SK-N-SH treated with all-trans-retinoic acid at 6 μM for 48 hours (cell line): ENCODE measurements around the gene ACOXL.

Source experiments
- ATAC-seq: fragments of 200-7000 bp; cut with Tn5 transposase; 3 replicates; pipeline ENCODE4 v1.9.1; 2020; ENCODE audit warnings: mild to moderate bottlenecking, moderate library complexity
- ARNTL ChIP-seq: fragments of 450-650 bp; formaldehyde crosslinking; IDR thresholded peaks from 2 replicates; pipeline ENCODE4 v1.5.0; 2020; ENCODE audit warnings: low read depth, mild to moderate bottlenecking, moderate library complexity, borderline replicate concordance
- BACH2 ChIP-seq: fragments of 250-450 bp; sonication (Bioruptor Pico); IDR thresholded peaks from 2 replicates; pipeline ENCODE4 v1.9.0; 2021; ENCODE audit warnings: mild to moderate bottlenecking, borderline replicate concordance
- CSDC2 ChIP-seq: fragments of 250-450 bp; sonication (Bioruptor Pico); IDR thresholded peaks from 2 replicates; pipeline ENCODE4 v1.5.0; 2020; ENCODE audit warnings: mild to moderate bottlenecking, moderate library complexity
- ESRRG ChIP-seq: fragments of 250-450 bp; sonication (Bioruptor Pico); IDR thresholded peaks from 2 replicates; pipeline ENCODE4 v1.6.1; 2021; ENCODE audit warnings: mild to moderate bottlenecking
- GLIS3 ChIP-seq: fragments of 250-450 bp; sonication (Bioruptor Pico); IDR thresholded peaks from 2 replicates; pipeline ENCODE4 v1.5.0; 2020; ENCODE audit warnings: mild to moderate bottlenecking, moderate library complexity
- ISL1 ChIP-seq: fragments of 250-450 bp; sonication (Bioruptor Pico); IDR thresholded peaks from 2 replicates; pipeline ENCODE4 v2.1.2; 2022; ENCODE audit warnings: mild to moderate bottlenecking, moderate library complexity
- OSR1 ChIP-seq: fragments of 250-450 bp; sonication (Bioruptor Pico); IDR thresholded peaks from 2 replicates; pipeline ENCODE4 v1.8.0; 2022; ENCODE audit warnings: moderate library complexity, mild to moderate bottlenecking, inconsistent platforms
- PPARA ChIP-seq: fragments of 250-450 bp; sonication (Bioruptor Pico); IDR thresholded peaks from 2 replicates; pipeline ENCODE4 v1.5.0; 2020; ENCODE audit warnings: mild to moderate bottlenecking, borderline replicate concordance
- RARB ChIP-seq: fragments of 250-450 bp; sonication (Bioruptor Pico); IDR thresholded peaks from 2 replicates; pipeline ENCODE4 v1.8.0; 2021; ENCODE audit warnings: mild to moderate bottlenecking, moderate library complexity
- SNAI2 ChIP-seq: fragments of 250-450 bp; sonication (Bioruptor Pico); IDR thresholded peaks from 2 replicates; pipeline ENCODE4 v1.5.0; 2020; ENCODE audit warnings: mild to moderate bottlenecking, moderate library complexity
- TCF4 ChIP-seq: fragments of 250-450 bp; sonication (Bioruptor Pico); IDR thresholded peaks from 2 replicates; pipeline ENCODE4 v1.8.0; 2021; ENCODE audit warnings: mild to moderate bottlenecking, moderate library complexity, borderline replicate concordance
- TOX ChIP-seq: fragments of 250-450 bp; sonication (Bioruptor Pico); IDR thresholded peaks from 2 replicates; pipeline ENCODE4 v1.8.0; 2021; ENCODE audit warnings: mild to moderate bottlenecking, moderate library complexity, borderline replicate concordance
- ZC3H10 ChIP-seq: fragments of 250-450 bp; sonication (Bioruptor Pico); IDR thresholded peaks from 2 replicates; pipeline ENCODE4 v1.5.1; 2021; ENCODE audit warnings: mild to moderate bottlenecking, moderate library complexity
- ZFP3 ChIP-seq: fragments of 250-450 bp; sonication (Bioruptor Pico); IDR thresholded peaks from 2 replicates; pipeline ENCODE4 v1.5.0; 2020; ENCODE audit warnings: mild to moderate bottlenecking, moderate library complexity
- ZNF565 ChIP-seq: fragments of 450-650 bp; formaldehyde crosslinking; conservative IDR thresholded peaks from 2 replicates; pipeline ENCODE4 v1.5.0; 2020; ENCODE audit warnings: low read depth, mild to moderate bottlenecking, moderate library complexity
- ZNF8 ChIP-seq: fragments of 450-650 bp; formaldehyde crosslinking; IDR thresholded peaks from 2 replicates; pipeline ENCODE4 v1.5.0; 2020; ENCODE audit warnings: mild to moderate bottlenecking, moderate library complexity
- TF ChIP-seq, protein P1 (sequence below): fragments of 250-450 bp; sonication (Bioruptor Pico); IDR thresholded peaks from 2 replicates; pipeline ENCODE4 v1.5.1; 2021; ENCODE audit warnings: mild to moderate bottlenecking, moderate library complexity
- TF ChIP-seq, protein P2 (sequence below): fragments of 250-450 bp; sonication (Bioruptor Pico); IDR thresholded peaks from 2 replicates; pipeline ENCODE4 v1.5.0; 2020; ENCODE audit warnings: mild to moderate bottlenecking, moderate library complexity
- TF ChIP-seq, protein P3 (sequence below): fragments of 250-450 bp; sonication (Bioruptor Pico); IDR thresholded peaks from 2 replicates; pipeline ENCODE4 v1.8.0; 2021; ENCODE audit warnings: low read depth, mild to moderate bottlenecking, moderate library complexity, borderline replicate concordance
- TF ChIP-seq, protein P4 (sequence below): fragments of 250-450 bp; sonication (Bioruptor Pico); IDR thresholded peaks from 2 replicates; pipeline ENCODE4 v1.8.0; 2020; ENCODE audit warnings: mild to moderate bottlenecking, moderate library complexity, borderline replicate concordance

Gene ACOXL

DNA sequence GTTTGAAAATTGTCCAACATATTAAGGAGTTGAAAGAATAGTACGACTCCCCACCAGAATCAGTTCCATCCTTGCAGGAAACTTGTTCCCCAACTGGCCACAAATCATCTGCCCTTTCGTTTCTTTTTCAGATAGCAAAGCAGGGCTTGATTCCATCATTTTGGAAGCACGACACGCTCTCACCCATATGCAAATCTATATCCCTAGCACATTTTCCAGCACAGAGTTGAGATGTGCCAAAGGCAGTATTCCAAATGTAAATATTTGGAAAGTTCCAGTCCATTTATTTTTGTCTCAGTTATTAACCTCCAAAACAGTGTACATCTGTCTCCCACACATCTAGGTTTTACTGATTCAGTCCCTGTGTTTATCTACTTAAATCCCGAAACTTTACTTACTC, 259.5 kb downstream of the ACOXL start:
- TF ChIP-seq ISL1 (CRISPR knock-in tag) = no peak
- TF ChIP-seq ZC3H10 (CRISPR knock-in tag) = no peak
- TF ChIP-seq, protein P1, sequence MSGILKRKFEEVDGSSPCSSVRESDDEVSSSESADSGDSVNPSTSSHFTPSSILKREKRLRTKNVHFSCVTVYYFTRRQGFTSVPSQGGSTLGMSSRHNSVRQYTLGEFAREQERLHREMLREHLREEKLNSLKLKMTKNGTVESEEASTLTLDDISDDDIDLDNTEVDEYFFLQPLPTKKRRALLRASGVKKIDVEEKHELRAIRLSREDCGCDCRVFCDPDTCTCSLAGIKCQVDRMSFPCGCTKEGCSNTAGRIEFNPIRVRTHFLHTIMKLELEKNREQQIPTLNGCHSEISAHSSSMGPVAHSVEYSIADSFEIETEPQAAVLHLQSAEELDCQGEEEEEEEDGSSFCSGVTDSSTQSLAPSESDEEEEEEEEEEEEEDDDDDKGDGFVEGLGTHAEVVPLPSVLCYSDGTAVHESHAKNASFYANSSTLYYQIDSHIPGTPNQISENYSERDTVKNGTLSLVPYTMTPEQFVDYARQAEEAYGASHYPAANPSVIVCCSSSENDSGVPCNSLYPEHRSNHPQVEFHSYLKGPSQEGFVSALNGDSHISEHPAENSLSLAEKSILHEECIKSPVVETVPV (CRISPR knock-in tag) = no peak
- TF ChIP-seq GLIS3 = no peak
- TF ChIP-seq, protein P2, sequence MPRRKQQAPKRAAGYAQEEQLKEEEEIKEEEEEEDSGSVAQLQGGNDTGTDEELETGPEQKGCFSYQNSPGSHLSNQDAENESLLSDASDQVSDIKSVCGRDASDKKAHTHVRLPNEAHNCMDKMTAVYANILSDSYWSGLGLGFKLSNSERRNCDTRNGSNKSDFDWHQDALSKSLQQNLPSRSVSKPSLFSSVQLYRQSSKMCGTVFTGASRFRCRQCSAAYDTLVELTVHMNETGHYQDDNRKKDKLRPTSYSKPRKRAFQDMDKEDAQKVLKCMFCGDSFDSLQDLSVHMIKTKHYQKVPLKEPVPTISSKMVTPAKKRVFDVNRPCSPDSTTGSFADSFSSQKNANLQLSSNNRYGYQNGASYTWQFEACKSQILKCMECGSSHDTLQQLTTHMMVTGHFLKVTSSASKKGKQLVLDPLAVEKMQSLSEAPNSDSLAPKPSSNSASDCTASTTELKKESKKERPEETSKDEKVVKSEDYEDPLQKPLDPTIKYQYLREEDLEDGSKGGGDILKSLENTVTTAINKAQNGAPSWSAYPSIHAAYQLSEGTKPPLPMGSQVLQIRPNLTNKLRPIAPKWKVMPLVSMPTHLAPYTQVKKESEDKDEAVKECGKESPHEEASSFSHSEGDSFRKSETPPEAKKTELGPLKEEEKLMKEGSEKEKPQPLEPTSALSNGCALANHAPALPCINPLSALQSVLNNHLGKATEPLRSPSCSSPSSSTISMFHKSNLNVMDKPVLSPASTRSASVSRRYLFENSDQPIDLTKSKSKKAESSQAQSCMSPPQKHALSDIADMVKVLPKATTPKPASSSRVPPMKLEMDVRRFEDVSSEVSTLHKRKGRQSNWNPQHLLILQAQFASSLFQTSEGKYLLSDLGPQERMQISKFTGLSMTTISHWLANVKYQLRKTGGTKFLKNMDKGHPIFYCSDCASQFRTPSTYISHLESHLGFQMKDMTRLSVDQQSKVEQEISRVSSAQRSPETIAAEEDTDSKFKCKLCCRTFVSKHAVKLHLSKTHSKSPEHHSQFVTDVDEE (CRISPR knock-in tag) = no peak
- TF ChIP-seq ARNTL = no peak
- no peak for TF ChIP-seq ZFP3 (CRISPR knock-in tag)
- TF ChIP-seq RARB = no peak
- no peak for TF ChIP-seq TOX (CRISPR knock-in tag)
- no peak for TF ChIP-seq ESRRG (CRISPR knock-in tag)
- TF ChIP-seq ZNF565 (CRISPR knock-in tag) = no peak
- no peak for TF ChIP-seq ZNF8 (CRISPR knock-in tag)
- TF ChIP-seq TCF4 (CRISPR knock-in tag) = no peak
- TF ChIP-seq PPARA = no peak
- TF ChIP-seq, protein P3, sequence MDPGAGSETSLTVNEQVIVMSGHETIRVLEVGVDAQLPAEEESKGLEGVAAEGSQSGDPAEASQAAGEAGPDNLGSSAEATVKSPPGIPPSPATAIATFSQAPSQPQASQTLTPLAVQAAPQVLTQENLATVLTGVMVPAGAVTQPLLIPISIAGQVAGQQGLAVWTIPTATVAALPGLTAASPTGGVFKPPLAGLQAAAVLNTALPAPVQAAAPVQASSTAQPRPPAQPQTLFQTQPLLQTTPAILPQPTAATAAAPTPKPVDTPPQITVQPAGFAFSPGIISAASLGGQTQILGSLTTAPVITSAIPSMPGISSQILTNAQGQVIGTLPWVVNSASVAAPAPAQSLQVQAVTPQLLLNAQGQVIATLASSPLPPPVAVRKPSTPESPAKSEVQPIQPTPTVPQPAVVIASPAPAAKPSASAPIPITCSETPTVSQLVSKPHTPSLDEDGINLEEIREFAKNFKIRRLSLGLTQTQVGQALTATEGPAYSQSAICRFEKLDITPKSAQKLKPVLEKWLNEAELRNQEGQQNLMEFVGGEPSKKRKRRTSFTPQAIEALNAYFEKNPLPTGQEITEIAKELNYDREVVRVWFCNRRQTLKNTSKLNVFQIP = no peak
- no peak for TF ChIP-seq OSR1 (CRISPR knock-in tag)
- ATAC-seq = no peak

DNA sequence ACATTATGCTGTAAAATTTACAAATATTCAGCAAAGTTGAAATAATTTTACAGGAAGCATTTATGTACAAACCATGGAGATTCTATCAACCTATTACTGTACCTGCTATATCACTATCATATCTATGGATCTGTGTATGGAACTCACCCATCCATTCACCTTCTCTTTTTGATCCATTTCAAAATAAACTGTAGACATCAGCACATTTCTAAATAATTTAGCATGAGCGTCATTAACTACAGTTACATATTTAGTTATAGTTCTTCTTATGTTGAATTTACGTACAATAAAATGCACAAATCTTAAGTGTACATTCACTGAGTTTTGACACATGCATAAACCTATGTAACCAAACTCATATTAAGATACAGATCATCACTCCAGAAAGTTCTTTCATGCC, 260.5 kb downstream of the ACOXL start:
- ATAC-seq = no peak
- TF ChIP-seq ZNF565 (CRISPR knock-in tag) (no peak), GLIS3 (no peak), ARNTL (no peak)
- TF ChIP-seq, protein P4, sequence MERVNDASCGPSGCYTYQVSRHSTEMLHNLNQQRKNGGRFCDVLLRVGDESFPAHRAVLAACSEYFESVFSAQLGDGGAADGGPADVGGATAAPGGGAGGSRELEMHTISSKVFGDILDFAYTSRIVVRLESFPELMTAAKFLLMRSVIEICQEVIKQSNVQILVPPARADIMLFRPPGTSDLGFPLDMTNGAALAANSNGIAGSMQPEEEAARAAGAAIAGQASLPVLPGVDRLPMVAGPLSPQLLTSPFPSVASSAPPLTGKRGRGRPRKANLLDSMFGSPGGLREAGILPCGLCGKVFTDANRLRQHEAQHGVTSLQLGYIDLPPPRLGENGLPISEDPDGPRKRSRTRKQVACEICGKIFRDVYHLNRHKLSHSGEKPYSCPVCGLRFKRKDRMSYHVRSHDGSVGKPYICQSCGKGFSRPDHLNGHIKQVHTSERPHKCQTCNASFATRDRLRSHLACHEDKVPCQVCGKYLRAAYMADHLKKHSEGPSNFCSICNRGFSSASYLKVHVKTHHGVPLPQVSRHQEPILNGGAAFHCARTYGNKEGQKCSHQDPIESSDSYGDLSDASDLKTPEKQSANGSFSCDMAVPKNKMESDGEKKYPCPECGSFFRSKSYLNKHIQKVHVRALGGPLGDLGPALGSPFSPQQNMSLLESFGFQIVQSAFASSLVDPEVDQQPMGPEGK (CRISPR knock-in tag) = no peak
- TF ChIP-seq, protein P1 (CRISPR knock-in tag) = no peak
- TF ChIP-seq, all 23 proteins: peak for 0

DNA sequence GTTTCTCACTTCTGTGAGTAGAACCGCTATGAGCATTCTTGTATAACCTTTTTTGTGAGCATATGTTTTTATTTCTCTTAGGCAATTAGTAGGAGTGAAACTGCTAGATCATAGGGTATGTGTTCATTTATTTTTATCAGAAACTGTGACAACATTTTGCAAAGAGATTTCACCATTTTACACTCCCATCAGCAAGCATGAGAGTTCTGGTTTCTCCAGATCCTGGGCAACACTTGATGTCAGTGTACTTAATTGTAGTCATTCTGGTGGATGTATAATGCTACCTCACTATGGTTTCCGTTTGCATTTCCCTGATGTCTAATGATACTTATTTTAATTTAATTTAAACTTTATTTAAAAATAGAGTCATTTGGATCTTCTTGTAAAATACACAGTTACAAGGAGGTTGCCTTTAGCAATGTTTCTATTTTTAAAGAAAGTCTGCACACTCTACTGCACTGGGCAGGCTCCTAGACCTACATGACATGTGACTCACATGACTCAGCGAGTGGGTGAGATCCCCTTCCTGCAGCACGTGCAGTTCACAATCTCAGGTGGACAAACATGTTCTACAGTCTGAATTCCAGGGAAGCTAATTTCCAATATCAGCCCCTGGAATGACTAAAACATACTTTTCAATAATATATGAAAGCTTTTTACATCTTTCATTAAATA, 261.3 kb downstream of the ACOXL start:
- ATAC-seq = no peak
- no peak for TF ChIP-seq CSDC2
- TF ChIP-seq ZFP3 (CRISPR knock-in tag) = no peak
- TF ChIP-seq, protein P2 (CRISPR knock-in tag) = no peak
- no peak for TF ChIP-seq SNAI2
- TF ChIP-seq OSR1 (CRISPR knock-in tag) = no peak
- no peak for TF ChIP-seq ZC3H10 (CRISPR knock-in tag)
- no peak for TF ChIP-seq ARNTL
- TF ChIP-seq TCF4 (CRISPR knock-in tag) = no peak
- TF ChIP-seq, protein P3 = no peak
- TF ChIP-seq, protein P1 (CRISPR knock-in tag) = no peak
- TF ChIP-seq ESRRG (CRISPR knock-in tag) = no peak
- no peak for TF ChIP-seq ZNF565 (CRISPR knock-in tag)
- TF ChIP-seq BACH2 (CRISPR knock-in tag) = no peak
- TF ChIP-seq PPARA = no peak
